Hypothalamus (tissue), 51 donors: ENCODE results near the gene HCAR2.
A peak's percentile ranks its signal among the peaks of the same experiment; 100 is the strongest.
"Not testable (repeated sequence)": the region's sequence is repeated elsewhere in the genome, so short reads cannot be mapped to it uniquely, and the experiment has no call there.

Experiments
- DNase-seq, 51 donors: peaks; one replicate each; lab custom pipeline; 2025; lab: John Stamatoyannopoulos, UW

HCAR2 gene

DNA sequence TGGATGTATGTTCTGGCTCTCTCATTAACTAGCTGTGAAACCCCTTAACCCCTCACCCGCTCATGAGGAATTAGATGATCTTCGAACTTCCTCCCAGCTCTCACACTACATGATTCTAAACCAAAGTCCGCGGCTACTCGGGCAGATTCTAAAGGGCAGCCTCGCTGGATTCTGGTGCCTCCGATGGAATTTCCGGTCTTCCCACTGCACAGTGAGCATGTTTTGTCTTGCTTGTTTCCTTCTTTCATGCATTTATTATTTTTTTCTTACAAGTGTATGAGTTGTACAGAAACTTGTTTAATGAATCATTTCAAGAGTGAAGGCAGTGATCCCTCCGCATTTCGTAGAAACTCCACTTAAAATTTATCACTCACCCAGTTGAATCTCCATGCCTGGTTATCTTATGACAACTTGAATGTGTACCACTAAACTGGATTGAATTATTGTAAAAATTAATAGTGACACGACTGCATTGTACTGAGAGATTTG, 17.9 kb upstream of the HCAR2 start:
- DNase-seq = no peak

DNA sequence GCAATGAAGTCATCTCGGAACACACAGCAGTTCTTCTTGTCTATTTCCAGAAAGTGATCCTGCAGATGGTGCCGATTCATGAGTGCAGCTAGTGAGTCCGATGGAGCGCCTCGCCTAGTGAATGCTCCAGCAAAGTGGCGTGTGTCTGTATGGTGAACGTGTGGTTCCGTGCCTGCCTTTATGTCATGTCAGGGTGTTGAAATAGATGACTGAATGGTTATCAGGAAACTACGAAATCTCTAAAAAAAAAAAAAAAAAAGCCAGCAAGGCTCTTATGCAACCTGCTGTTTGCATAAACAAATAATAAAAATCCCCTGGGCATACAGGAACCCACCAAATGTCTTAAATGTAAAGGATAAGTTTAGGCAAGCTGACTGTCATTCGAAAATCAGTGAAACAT, 13.5 kb upstream of the HCAR2 start, which contains the start of gene HCAR3:
Gene HCAR3, minus strand, starts transcription at position 154 of the 400 bp plus-strand sequence. Its CDS starts 74 bp downstream, at position 80.
- DNase-seq = not testable (repeated sequence)

DNA sequence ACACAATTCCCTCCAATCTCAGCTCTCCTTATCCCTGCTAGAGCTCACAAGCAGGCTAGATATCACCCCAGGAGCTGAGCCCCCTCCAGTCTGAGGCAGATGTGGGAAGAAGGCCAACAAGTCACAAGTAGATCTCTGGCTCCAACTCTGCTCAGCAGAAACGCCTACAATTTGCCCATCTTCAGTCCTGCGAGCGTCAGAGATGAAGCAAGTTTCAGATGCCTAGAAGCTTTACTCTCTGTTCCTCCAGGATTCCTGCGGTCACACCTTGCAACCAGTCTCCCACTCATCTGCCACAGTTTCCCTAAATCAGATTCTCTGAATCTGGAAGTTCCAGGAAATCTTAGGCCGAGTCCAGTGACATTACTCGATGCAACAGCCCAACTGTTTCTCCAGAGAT, 12.1 kb upstream of the HCAR2 start:
- not testable (repeated sequence) for DNase-seq

DNA sequence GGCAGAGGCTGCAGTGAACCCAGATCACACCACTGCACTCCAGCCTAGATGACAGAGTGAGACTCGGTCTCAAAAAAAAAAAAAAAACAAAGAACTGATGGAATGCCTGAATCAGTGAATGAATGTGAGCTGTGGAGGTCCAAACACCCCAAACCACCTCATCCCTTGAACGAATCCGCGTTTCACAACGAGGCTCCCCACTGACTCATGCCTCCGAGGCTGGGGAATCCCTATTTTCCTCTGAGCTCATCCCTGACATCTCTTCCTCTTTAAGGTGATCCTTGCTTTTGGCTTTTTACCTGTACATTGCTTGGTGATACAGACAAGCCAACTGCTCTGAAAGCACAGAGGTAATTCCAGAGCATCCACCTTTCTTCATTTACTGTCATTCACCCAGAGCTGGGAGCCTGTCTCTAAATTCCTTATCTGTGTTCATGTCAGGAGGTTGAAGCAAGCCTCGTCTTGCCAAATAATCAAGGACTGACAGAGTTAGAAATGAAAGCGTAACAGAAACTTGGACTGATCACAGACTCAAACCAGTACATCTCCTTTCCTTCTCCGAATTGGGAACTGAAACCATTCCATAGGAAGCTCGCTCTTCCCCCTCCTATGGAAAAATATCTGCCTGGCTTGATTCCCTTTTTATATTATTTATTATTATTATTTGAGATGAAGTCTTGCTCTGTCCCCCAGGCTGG, 10.5 kb upstream of the HCAR2 start:
- not testable (repeated sequence) for DNase-seq

DNA sequence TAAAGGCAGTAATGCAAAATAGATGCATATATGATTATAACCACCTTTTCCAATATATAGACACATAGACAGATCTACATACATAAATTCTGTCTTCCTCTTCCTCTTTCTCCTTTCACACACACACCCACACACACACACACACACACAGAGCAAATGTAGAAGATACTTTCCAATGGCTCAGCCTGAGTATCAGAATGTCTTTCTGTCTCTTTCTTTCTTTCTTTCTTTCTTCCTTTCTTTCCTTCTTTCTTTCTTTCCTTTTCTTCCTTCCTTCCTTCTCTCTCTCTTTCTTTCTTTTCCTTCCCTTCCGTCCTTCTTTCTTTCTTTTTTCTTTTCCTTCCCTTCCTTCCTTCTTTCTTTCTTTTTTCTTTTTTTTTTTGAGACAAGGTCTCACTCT, 8.1 kb upstream of the HCAR2 start:
- DNase-seq = not testable (repeated sequence)

DNA sequence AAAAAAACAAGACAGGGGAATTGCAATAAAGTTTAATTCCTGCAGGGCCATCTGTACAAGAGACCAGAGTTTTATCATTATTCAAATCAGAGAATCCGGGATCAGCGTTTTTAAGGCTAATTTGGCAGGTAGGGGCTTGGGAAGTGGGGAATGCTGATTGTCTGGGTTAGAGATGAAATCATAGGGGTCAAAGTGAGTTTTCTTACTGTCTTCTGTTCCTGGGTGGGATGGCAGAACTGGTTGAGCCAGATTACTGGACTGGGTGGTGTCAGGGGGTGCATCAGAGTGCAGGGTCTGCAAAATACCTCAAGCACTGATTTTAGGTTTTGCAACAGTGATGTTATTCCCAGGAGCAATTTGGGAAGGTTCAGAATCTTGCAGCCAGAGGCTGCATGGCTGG, 7.2 kb upstream of the HCAR2 start:
- not testable (repeated sequence) for DNase-seq

DNA sequence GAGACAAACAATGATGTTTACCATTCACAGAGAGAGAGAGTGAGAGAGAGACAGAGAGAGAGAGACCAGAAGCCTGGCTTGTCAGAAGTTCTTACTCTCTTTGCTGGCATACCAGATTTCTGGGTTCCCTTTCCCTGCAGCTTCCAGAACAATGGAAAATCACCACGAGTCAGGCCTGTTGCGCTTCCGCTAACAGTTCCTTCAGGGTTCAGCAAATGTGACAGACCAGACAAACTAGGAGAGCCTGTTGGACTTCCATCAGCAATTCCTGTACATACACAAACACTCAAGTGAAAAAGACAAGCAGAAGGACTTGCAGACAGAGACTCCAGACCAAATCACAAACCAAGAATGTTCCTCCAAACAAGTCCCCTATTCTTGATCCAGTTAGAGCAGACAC, 6.1 kb upstream of the HCAR2 start:
- not testable (repeated sequence) for DNase-seq

DNA sequence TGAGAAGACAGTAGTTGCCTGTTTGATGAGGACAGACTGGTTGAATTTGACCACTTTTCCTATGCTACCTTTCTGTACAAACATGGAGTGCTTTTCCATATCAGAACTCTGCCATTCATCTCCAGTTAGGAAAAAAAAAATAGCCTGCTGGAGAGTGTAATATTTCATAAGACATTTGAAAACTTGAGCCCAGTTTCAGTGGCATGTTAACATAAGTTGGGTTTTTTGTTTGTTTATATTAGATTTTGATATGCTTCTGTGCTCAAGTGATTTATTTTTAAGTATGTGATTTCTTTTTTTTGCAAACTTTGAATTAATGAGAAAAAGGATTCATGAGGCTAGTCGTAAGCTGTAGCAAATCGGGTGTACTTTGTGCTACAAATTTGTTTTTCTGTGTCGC, 684 bp upstream of the HCAR2 start:
- DNase-seq = not testable (repeated sequence)

DNA sequence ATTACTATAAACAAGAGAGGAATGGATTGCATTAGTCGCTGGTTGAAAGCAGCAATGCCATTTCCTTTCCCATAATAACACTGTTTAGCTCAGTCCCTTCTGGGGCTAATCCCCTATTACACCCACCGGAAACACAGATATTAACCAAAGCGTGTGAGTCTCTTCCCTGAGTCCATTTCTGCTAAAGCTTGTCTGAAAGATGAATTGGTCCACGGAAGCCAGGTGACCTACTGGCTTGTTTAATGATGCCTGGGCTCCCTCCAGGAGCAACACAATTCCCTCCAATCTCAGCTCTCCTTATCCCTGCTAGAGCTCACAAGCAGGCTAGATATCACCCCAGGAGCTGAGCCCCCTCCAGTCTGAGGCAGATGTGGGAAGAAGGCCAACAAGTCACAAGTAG, 1.7 kb downstream of the HCAR2 start:
- not testable (repeated sequence) for DNase-seq

DNA sequence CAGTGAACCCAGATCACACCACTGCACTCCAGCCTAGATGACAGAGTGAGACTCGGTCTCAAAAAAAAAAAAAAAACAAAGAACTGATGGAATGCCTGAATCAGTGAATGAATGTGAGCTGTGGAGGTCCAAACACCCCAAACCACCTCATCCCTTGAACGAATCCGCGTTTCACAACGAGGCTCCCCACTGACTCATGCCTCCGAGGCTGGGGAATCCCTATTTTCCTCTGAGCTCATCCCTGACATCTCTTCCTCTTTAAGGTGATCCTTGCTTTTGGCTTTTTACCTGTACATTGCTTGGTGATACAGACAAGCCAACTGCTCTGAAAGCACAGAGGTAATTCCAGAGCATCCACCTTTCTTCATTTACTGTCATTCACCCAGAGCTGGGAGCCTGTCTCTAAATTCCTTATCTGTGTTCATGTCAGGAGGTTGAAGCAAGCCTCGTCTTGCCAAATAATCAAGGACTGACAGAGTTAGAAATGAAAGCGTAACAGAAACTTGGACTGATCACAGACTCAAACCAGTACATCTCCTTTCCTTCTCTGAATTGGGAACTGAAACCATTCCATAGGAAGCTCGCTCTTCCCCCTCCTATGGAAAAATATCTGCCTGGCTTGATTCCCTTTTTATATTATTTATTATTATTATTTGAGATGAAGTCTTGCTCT, 3.0 kb downstream of the HCAR2 start:
- DNase-seq = not testable (repeated sequence)

DNA sequence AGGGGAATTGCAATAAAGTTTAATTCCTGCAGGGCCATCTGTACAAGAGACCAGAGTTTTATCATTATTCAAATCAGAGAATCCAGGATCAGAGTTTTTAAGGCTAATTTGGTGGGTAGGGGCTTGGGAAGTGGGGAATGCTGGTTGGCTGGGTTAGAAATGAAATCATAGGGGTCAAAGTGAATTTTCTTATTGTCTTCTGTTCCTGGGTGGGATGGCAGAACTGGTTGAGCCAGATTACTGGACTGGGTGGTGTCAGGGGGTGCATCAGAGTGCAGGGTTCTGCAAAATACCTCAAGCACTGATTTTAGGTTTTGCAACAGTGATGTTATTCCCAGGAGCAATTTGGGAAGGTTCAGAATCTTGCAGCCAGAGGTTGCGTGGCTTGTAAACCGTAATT, 6.2 kb downstream of the HCAR2 start:
- not testable (repeated sequence) for DNase-seq

DNA sequence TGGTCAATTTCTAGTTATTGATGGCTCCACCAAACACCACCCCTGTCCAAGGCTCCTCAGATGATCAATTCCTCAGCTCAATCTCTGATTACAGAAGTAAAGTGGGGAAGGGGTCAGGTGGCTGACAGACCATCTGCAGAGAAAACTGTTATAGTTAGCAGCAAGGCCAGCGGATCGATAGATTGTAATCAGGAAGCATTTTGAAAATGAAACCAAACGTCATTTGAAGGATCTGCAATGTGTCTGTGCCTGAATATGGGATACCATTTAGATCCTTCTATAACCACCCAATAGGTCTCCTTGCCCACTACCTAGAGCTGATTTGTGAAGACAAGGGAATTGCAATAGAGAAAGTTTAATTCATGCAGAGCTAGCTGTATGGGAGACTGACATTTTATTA, 11.6 kb downstream of the HCAR2 start:
- no peak for DNase-seq

DNA sequence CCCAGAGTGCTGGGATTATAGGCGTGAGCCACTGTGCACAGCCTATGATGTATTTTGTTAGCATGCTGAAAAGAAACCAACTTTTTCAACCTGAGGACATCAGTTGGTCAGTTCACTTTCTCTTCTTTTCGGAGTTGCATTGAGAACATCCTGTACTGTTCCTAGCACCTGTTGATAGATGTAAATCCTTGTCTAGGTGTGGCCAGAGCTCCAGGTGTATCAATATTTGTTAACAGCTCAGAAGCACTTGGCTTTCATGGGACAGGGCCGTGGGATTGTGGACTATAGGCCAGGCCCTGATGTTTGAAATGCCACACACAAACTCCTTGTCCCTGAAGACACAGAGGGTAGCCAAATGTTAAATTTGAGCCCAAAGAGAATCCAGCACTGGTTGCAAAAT, 14.9 kb downstream of the HCAR2 start:
- no peak for DNase-seq

DNA sequence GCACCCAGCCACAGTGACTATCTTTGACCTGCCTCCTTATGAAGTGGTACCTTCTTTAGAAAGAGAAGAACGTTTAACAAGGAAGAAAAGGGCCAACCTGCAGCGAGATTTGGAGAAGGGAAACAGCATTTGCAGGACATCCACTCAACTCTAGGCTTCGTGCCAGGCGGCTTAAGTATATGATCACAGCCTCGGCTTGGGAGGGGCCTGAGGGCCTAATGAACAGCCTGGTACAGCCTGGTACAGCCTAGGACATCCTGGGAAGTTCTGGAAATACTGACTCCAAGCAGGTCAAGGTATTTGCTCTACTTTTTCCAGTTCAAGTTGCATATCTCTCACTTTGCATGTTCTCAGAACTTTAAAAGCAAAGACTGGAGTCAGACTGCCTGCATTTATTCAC, 16.1 kb downstream of the HCAR2 start:
- DNase-seq = no peak

DNA sequence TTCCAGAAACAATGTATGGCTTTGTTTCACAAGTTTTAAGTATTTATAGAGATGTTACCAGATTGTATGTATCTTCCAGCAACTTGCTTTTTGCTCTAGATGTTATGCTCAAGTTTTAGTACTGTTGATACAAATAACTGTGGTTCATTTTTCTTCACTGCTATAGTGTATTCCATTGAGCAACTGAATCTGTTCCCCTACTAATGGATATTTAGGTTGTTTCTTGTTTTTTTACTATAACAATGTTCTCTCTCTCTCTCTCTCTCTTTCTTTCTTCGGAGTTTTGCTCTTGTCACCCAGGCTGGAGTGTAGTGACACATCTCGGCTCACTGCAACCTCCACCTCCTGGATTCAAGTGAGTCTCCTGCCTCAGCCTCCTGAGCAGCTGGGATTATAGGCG, 16.6 kb downstream of the HCAR2 start:
- DNase-seq = no peak

DNA sequence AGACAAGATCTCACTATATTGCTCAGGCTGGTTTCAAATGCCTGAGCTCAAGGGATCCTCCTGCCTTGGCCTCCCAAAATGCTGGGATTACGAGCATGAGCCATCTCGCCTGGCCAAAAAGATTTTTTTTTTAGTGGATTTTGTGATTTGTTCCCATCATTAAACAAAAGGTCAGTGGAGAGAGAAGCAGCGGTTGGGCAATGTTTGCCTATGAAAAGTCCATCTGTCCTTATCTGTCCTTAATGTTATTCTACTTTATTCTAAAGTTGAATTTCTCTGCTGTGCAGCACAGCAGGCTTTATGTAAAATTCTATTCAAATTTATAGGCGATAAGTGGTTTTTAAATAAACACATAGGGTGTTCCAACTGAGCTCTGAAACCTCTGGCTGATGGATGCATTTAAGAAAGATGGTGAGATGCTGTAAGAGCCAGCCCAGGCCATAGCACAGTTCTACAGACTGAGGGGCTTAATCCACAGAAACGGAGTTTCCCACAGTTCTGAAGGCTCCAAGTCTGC, 18.8 kb downstream of the HCAR2 start:
- no peak for DNase-seq

DNA sequence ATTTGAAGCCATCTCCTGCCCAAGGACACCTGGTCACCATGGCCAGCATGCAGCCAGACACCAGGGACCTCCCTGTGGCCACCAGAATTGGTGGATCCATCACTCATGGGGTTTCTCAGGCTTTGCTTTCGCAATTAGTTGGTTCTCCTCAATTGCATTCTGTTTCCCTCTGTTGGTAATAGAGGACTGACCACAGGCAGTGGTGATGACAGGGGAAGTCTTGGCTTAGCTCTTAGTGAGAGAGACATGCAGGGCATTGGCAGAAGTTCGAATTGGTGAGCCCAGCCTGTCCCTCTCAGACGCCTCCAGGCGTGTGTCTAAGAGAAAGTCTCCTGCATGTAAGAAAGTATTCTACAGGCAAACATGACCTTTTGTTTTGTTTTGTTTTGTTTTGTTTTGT, 21.3 kb downstream of the HCAR2 start:
- DNase-seq = peak in 2 of 51 donors; percentile 0 to 5

DNA sequence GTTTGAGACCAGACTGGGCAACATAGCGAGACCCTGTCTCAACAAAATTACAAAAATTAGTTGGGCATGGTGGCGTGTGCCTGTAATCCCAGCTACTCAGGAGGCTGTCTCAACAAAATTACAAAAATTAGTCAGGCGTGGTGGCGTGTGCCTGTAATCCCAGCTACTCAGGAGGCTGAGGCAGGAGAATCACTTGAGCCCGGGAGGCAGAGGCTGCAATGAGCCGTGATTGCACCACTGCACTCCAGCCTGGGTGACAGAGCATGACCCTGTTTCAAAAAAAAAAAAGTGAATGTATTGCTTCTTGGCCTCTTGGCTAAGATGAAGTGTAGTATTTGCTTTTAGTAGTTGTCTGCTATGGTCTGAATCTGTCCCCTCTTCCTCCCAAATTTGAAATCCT, 22.2 kb downstream of the HCAR2 start:
- DNase-seq = not testable (repeated sequence)

DNA sequence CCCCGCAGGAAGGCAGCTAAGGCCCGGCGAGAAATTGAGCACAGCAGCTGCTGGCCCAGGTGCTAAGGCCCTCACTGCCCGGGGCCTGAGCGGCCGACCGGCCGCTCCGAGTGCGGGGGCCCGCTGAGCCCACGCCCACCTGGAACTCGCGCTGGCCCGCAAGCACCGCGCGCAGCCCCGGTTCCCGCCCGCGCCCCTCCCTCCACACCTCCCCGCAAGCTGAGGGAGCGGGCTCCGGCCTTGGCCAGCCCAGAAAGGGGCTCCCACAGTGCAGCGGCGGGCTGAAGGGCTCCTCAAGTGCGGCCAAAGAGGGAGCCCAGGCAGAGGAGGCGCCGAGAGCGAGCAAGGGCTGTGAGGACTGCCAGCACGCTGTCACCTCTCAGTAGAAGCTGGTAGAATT, 26.4 kb downstream of the HCAR2 start:
- not testable (repeated sequence) for DNase-seq

DNA sequence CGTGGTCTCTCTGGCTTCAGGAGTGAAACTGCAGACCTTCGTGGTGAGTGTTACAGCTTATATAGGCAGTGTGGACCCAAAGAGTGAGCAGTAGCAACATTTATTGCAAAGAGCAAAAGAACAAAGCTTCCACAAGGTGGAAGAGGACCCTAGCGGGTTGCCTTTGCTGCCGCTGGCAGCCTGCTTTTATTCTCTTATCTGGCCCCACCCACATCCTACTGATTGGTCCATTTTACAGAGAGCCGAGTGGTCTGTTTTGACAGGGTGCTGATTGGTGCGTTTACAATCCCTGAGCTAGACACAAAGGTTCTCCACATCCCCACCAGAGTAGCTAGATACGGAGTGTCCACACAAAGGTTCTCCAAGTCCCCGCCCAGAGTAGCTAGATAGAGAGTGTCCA, 27.1 kb downstream of the HCAR2 start:
- DNase-seq = not testable (repeated sequence)

DNA sequence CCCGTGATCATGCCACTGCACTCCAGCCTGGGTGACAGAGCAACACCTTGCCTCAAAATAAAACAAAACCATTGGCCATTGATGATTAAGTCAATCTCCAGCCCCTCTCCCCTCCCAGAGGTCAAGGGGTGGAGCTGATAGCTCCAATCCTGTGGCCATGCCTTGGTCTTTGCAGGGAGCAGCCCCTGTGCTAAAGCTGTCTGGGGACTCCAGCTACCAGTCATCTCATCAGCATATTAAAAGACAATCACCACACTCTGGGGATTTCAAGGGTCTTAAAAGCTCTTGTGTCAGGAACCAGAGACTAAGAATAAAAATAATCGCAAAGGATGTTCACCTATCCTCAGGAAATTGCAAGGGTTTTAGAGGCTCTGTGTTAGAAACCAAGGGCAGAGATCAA, 30.6 kb downstream of the HCAR2 start:
- DNase-seq = no peak
